A549 (cell line): Measurements from ENCODE around the gene NXNL2. TPM values are rescaled to one million over a fixed set of nuclear protein-coding genes. Genes with fewer than 3 reads are reported as not detected.

ENCODE experiments used
- ATAC-seq, 2 experiments: fragments of 200-7000 bp in 1 of 2; fragments of >200 bp in 1 of 2; cut with Nextera tagmentation in 1 of 2; cut with Tn5 transposase in 1 of 2; 3 replicates each; pipeline versions ENCODE4 v1.8.0 to v1.9.1; 2018 to 2020; ENCODE audit warnings: mild to moderate bottlenecking in 1 of 2, moderate library complexity in 1 of 2
- CTCF ChIA-PET: fragments of 300-600 bp; sonication (Branson Sonifier 250); formaldehyde crosslinking; extraction: SDS; loops from one replicate; lab custom pipeline; 2021; ENCODE audit warnings: antibody characterized with exemption, inconsistent platforms; lab: Yijun Ruan, JAX
- POLR2A ChIA-PET: fragments of 350-600 bp; formaldehyde crosslinking; extraction: SDS; loops from one replicate; lab custom pipeline; 2021; ENCODE audit warnings: antibody characterized with exemption, inconsistent platforms; lab: Yijun Ruan, JAX
- DNase-seq, 2 experiments: peaks; one replicate each; pipeline versions ENCODE4 v3.0.0 to v3.0.0-alpha.2; 2011 to 2016; ENCODE audit warnings: low read depth in 1 of 2, low spot score in 1 of 2
- FAIRE-seq: peaks from 2 replicates; lab custom pipeline; 2011; peaks lifted over from hg19 to GRCh38; lab: Jason Lieb, UNC
- H3K27ac ChIP-seq, 2 experiments: fragments of >200 bp; sonication (Bioruptor Twin); formaldehyde crosslinking; 3 replicates each; pipeline ENCODE4 v1.5.1; 2016 to 2017
- H3K4me1 ChIP-seq: fragments of >200 bp; sonication (Bioruptor Twin); formaldehyde crosslinking; 3 replicates; pipeline ENCODE4 v1.6.1; 2016
- H3K4me2 ChIP-seq: fragments of >200 bp; sonication (Bioruptor Twin); formaldehyde crosslinking; 3 replicates; pipeline ENCODE4 v1.6.1; 2016
- H3K4me3 ChIP-seq: fragments of >200 bp; sonication (Bioruptor Twin); formaldehyde crosslinking; 3 replicates; pipeline ENCODE4 v1.5.1; 2016
- H3K9me3 ChIP-seq: fragments of >200 bp; sonication (Bioruptor Twin); formaldehyde crosslinking; 3 replicates; pipeline ENCODE4 v1.6.1; 2016
- CTCF ChIP-seq: fragments of >200 bp; sonication (Bioruptor Twin); formaldehyde crosslinking; IDR thresholded peaks from 3 replicates; pipeline ENCODE4 v1.5.1; 2016
- KDM1A ChIP-seq: fragments of 200-600 bp; sonication (generic); IDR thresholded peaks from 2 replicates; pipeline ENCODE4 v1.6.1; 2016; ENCODE audit warnings: low read depth, mild to moderate bottlenecking
- RAD21 ChIP-seq, 2 experiments: fragments of >200 bp in 1 of 2; sonication (Bioruptor Twin) in 1 of 2; formaldehyde crosslinking in 1 of 2; IDR thresholded peaks in 1 of 2; conservative IDR thresholded peaks in 1 of 2; 2 replicates in 1 of 2; 3 replicates in 1 of 2; pipeline ENCODE4 v1.6.1; 2012 to 2018; ENCODE audit warnings: inconsistent platforms in 1 of 2
- SMC3 ChIP-seq: fragments of >200 bp; sonication (Bioruptor Twin); formaldehyde crosslinking; IDR thresholded peaks from 3 replicates; pipeline ENCODE4 v1.6.1; 2018; ENCODE audit warnings: inconsistent platforms
- WGBS: methylation state at CpG from one replicate; pipeline ENCODE4 v1.1.6; 2017; ENCODE audit errors: missing lambda C conversion rate; 5-methylcytosine and 5-hydroxymethylcytosine counted together
- polyA plus RNA-seq, 4 experiments: library from polyadenylated mRNA; depleted of rRNA in 3 of 4; stranded (reverse); fragments of >200 nt; fragmentation: RNase III in 1 of 4; extraction: RNeasy Plus Mini Kit Qiagen cat#74134 plus additional on column Dnase treatment in 1 of 4; gene quantifications; 2 replicates in 3 of 4; 3 replicates in 1 of 4; pipeline ENCODE4 v1.2.3, GENCODE V29; 2011 to 2017

Gene NXNL2
- polyA plus RNA-seq, 2 of the 4 experiments (the other 2 are of a cell fraction), result 0.71 to 1.4 TPM

- H3K4me3 ChIP-seq, result no peak overlapping the region
- TF ChIP-seq RAD21 (conservative IDR thresholded peaks at IDR 0.05 in 1 of 2, IDR thresholded peaks at IDR 0.05 in 1 of 2), result peak; percentile 85
- TF ChIP-seq SMC3, result peak; percentile 92
- no peak for TF ChIP-seq KDM1A
- TF ChIP-seq CTCF, result peak; percentile 78
- TF ChIP-seq, all 56 proteins: peak for 3
- DNase-seq, result peak; percentile 38 to 57
- WGBS, result 36% methylated on average over 4 of the region's 4 CpGs
- peaks cover 8% of the 10 kb centered on the region; the same call in 1 of the 3 replicates for H3K9me3 ChIP-seq
- H3K4me2 ChIP-seq, result no peak overlapping the region
- no peaks in the 10 kb centered on the region for H3K4me1 ChIP-seq
- ChIA-PET CTCF (interaction anchor here (0.6 to 4.0 kb wide), 24 partner anchors 10 to 686 kb away, joined by 3 to 31 read pairs (median 4); no protein-coding TSS in a partner anchor), POLR2A (no interaction called here)
- FAIRE-seq, result no peak
- peak; percentile 73 to 83; a peak in 5 of 6 replicates for ATAC-seq
- peak overlapping the region; percentile 5 to 50; a peak in 4 of 6 replicates for H3K27ac ChIP-seq
Measured at GRCh38 chr9:88593537-88594185, 58.7 kb downstream of the NXNL2 start.

Other genes with a start within 250 kb of the NXNL2 start
- gene SPIN1, start 146.7 kb upstream of the NXNL2 start, polyA plus RNA-seq (2011; rRNA removed), result 83.4 and 83.9 TPM in 2 replicates
- gene SPIN1, start 146.7 kb upstream of the NXNL2 start, polyA plus RNA-seq (2017; fragmentation: RNase III; extraction: RNeasy Plus Mini Kit Qiagen cat#74134 plus additional on column Dnase treatment), result 47.8 to 54.6 TPM (median 51.6 TPM) in 3 replicates